Colon (tissue), 2 donors: ENCODE data around the gene PRR35.

ENCODE experiments used
- FAIRE-seq: peaks from 2 replicates; lab custom pipeline; 2012; peaks lifted over from hg19 to GRCh38; lab: Jason Lieb, UNC
- donor health status: control.
- donor health status: control.

PRR35 gene

GRCh38 chr16:564690-565418, 4.7 kb downstream of the PRR35 start:
- FAIRE-seq, result no peak

DNA sequence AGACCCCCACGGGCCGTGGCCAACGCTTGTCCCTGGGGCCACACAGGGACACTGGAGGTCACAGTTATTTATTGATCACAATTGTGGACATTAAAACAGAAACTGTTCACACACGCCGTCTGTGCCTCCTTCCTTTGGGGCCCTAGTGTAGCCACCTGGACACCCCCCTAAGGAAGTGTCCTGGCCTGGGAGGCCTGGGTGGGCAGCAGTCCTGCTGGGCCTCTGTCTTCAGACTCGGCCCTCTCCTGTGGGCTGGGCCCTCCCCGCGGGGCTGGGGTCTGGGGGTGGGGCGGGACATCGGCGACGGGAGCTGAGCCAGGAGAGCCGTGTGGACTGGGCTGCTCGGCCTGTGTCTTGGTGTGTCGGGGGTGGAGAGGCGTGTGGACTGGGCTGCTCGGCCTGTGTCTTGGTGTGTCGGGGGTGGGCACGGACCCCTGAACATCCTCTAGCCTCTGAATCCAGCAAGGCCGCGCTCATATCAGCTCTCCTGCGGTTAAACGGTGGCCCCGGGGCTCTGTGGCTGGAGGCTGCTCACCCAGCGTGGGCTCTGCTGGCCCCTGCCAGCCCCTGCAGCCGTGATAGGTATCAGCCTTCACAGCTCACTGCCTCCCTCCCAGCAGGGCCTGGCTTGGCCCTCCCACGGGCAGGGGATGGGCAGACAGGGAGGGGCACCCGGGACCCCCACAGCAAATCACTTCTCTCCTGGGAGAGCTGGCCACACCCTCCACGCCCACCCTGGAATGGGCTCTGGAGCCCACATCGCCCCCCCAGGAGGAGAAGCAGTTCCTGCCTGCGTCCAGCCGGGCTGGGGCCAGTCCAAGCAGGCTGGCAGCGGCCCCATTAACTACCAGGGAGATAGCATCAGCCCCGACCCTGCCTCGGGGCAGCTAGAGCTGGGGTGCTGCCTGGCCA, 5.5 kb downstream of the PRR35 start:
- FAIRE-seq, result no peak

- no peak for FAIRE-seq
Measured at GRCh38 chr16:566475-567372, 6.5 kb downstream of the PRR35 start, which contains the start of gene NHLRC4. NHLRC4 (plus strand) TSS chr16:567005; CDS start chr16:568048, 1,043 bp downstream.

DNA sequence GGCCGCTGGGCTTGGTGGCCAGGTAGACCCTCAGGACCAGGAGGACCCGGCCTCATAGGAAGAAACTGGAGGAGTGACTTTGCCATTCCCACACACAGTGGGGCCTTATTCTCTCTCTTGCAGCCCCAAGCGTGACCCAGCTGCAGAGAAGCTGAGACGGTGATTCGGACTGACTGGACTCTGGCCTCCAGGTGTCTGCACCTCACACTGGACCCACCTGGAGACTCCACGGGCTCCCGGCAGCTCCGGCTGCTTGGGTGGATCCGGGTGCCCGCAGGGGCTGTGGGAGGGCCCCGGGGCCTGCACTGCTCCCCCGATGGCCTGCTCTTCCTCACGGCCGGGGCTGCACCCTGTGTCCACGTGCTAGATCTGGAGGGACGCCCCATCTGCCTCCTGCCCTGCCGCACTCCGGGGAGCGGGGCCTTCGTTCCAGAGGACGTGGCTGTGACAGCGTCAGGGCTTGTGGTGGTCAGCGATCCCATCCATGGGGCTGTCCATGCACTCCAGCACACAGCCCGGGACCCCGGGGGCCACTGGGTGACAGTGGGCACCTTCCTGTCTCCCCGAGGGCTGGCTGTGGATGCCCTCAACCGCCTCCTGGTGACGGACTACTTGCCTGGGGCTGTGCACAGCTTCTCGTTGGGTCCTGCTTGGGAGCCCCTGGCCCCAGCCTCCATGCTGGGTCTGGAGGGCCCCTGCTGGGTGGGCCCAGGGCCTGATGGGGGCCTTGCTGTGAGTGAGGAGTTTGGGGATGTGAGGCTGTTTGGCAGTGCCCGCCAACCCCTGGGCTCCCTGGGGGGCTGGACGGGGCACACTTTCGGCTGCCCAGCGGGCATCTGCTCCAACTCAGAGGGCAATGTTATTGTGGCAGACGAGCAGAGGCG, 7.4 kb downstream of the PRR35 start:
- FAIRE-seq, result no peak

DNA sequence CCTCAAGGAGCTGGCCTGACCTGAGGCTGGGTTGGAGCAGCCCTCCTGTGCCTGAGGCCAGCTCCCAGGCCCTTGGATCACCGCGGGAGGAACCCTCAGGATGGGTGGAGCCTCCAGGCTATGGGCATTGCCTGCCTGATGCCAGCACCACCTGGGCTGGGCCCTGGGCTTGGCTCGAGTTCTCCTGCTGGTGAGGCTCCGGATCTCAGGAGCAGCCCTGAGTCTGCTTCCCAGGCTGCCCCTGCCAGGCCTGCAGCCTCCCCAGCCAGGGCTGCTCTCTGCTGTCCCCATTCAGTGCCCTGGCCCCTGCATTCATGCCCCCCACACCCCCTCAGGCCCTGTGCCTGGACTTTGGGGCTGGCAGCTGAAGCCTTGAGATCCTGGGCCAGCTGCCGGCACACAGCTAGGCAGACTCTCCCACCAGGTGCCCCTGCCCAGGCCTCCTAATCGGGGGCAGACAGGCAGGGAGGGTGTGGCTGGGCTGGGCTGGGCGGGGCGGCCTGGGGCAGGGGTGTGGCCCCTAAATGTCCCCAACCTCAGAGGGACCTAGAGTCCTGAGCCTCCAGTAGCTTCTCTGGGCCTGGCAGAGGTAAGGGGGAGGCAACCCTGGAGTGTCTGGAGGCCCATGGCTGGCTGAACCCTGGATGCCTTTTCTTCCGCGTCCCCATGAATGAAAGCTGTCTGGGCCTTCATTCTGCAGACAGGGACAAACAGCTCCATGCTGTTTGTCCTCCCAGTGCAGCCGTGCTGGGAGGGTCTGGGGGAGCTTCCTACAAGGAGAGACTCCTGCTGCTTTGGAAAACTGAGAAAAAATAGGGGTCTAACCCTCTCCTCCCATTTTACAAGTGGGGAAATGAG, 8.4 kb downstream of the PRR35 start:
- FAIRE-seq, result no peak

- no peak for FAIRE-seq
Measured at GRCh38 chr16:569445-570254, 9.5 kb downstream of the PRR35 start, which contains the start of gene PIGQ. PIGQ (plus strand) TSS chr16:569968; CDS start chr16:574075, 4,107 bp downstream.

GRCh38 chr16:572865-573650, 12.9 kb downstream of the PRR35 start:
- no peak for FAIRE-seq

GRCh38 chr16:574021-574760, 14.0 kb downstream of the PRR35 start:
- FAIRE-seq, result no peak

DNA sequence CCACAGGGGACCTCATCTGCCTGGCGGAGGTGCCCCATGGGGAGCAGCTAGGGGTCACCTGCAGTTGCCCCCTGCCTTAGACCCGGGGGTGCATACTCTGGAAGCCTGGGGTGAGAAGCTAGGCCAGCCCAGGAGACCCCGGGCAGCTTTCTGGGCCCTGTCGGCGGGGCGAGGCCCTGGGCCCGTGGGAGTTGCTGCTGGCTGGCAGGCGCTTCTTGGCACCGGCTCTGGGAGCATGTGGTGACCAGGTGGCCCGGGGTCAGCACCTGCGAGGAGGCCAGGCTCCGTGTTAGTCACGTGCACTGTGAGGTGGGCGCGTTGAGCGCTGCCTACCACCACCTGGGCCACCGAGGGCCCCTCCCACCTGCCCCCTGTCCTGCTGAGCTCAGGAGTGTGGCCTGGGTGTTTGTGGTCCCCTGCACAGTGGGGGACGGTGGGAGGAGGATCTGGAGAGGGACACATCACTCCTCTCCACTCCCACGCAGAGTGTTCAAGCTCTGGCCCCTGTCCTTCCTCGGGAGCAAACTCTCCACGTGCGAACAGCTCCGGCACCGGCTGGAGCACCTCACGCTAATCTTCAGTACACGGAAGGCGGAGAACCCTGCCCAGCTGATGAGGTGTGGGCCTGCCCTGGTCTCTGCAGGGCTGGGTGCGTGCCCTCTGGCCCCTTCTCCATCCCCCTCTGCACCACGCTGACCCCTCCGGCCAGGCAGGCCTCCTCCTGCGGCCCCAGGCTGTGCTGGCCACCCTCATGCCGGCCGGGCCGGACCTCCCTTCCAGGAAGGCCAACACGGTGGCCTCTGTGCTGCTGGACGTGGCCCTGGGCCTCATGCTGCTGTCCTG, 15.4 kb downstream of the PRR35 start:
- FAIRE-seq, result no peak

DNA sequence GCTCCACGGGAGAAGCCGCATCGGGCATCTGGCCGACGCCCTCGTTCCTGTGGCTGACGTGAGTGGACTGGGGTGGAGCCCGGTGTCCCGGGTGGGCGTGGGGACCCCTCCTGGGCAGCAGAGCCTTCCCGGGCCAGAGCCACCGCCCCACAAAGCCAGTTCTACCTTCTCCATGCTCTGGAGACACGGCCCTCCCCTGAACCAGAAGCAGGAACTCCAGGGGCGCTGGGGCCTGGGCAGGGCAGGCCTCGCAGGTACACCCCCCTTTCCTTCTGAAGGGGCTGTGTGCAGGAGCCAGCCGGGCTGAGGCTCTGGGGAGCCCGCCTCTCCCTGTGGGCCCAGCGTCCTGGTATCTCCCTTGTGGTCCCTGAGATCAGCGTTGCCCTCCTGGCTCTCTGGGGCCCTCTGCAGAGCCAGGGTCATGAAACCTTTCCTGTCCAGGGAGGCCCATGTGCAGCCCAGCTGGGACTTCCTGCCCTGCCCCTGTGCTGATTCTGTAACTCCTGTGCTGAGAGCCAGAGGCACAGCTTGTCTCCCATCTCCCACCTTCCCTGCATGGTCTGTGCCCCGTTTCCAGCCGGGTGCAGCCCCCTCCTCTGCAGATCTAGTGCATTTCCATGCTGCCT, 16.1 kb downstream of the PRR35 start:
- FAIRE-seq, result no peak

DNA sequence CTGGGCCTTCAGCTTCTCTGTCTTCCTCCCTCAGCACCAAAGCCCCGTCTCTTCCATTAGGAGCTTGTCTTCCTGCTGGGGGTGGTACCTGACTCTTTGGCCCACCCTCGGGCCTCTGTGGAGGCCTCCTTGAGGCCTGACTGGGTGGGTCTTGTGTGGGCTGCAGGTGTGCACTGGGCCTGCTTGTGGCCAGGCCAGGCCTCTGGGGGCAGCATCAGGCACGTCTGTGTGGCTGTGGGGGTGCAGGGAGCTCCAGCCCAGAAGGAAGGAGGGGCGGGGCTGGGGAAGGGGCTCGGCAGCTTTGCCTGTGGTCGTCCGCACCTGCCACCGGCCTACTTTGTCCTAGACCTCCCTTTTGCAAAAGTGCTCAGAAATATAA, 16.6 kb downstream of the PRR35 start:
- FAIRE-seq, result no peak

DNA sequence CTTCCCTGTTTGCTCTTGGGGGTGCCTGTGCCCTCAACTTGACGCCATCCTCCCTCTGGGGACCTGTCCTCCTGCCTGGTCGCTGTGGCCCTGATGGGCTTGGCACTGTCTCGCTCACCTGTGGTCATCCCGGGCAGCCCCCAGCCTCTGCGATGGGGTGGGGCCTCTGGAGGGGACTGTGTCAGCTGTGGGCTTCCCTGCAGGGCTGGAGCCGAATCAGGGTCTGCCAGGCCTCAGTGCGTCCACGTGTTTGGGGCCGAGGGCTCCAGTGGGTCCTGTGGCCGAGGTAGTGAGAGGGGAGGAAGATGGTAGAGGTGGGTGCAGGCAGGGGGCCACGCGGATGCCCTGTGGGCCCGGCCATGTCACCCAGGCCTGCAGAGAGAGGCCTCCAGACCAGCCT, 17.6 kb downstream of the PRR35 start:
- FAIRE-seq, result no peak

- no peak for FAIRE-seq
Measured at GRCh38 chr16:578232-578869, 18.2 kb downstream of the PRR35 start.

- FAIRE-seq, result no peak
Measured at GRCh38 chr16:578870-579405, 18.7 kb downstream of the PRR35 start.

- no peak for FAIRE-seq
Measured at GRCh38 chr16:580141-580945, 20.1 kb downstream of the PRR35 start.
